ENCODE results near the gene MKI67. TPM values are rescaled to one million over a fixed set of nuclear protein-coding genes. Genes with fewer than 3 reads are reported as not detected.

Gene MKI67
- total and polyA plus RNA-seq, 2 of the 4 experiments (the other 2 are of a cell fraction) = 13.5 to 36.4 TPM

GRCh38 chr10:128064970-128065580 lies 61.1 kb downstream of the MKI67 start:
- H3K9me1 ChIP-seq (ENCODE audit: insufficient read depth, low read length) = no peaks in the 10 kb centered on the region
- ATAC-seq (ENCODE audit: low read depth) (no peak), DNase-seq (no peak)
- H3K27me3 ChIP-seq (ENCODE audit: control insufficient read depth, insufficient read depth, low read length) = no peaks in the 10 kb centered on the region; the same call in 1 of the 2 replicates
- H2BK5ac ChIP-seq (ENCODE audit: low read depth, low read length, poor library complexity, severe bottlenecking) = no peak overlapping the region
- H3K56ac ChIP-seq (ENCODE audit: extremely low read depth, insufficient read depth, low read length) = no peak overlapping the region
- H2AFZ ChIP-seq (replicated peaks; ENCODE audit: low read length, poor library complexity) = no peak overlapping the region
- no peak overlapping the region for H3K14ac ChIP-seq (replicated peaks; ENCODE audit: low read depth, low read length)
- no peaks in the 10 kb centered on the region for H3K79me1 ChIP-seq (ENCODE audit: low read depth in 1 of 2, low read length in 2 of 2)
- 69% methylated on average over 6 of the region's 17 CpGs; no CpG with 5 or more reads in 1 of the 2 experiments for WGBS, 2 experiments (ENCODE audit: extremely low coverage in 2 of 2, insufficient read length in 1 of 2)
- in situ Hi-C loops (cut with MboI; ENCODE audit: low sequenced_read_pairs) (no loop called here), dilution Hi-C loops (cut with HindIII; ENCODE audit: low sequenced_read_pairs, unreplicated experiment) (no loop called here), intact Hi-C loops (cut with micrococcal nuclease) (no loop called here)
- H3K9me3 ChIP-seq (ENCODE audit: control insufficient read depth, insufficient read depth, low read length) = no peaks in the 10 kb centered on the region
- no peaks in the 10 kb centered on the region for H3K36me3 ChIP-seq (ENCODE audit: control insufficient read depth, insufficient read depth, low read length)
- no peak overlapping the region for H3K9ac ChIP-seq (ENCODE audit: low read depth, low read length)
- H2AK9ac ChIP-seq (replicated peaks; ENCODE audit: low read depth, low read length, poor library complexity) = no peak overlapping the region
- H3K4me2 ChIP-seq (ENCODE audit: low read depth, low read length) = no peak overlapping the region
- H3K27ac ChIP-seq (ENCODE audit: insufficient read depth, low read length) = no peak overlapping the region
- CTCF ChIA-PET = no interaction called here
- H4K20me1 ChIP-seq (ENCODE audit: insufficient read depth, low read length) = no peaks in the 10 kb centered on the region
- no TSS peak for BruUV-seq (replicated peaks)
- H3K4me1 ChIP-seq (ENCODE audit: control insufficient read depth, insufficient read depth, low read length) = peaks cover 6% of the 10 kb centered on the region
- TF ChIP-seq CTCF (conservative IDR thresholded peaks at IDR 0.05; ENCODE audit: low read depth, low read length) (no peak), MAFK (IDR thresholded peaks at IDR 0.05; ENCODE audit: low read depth, low read length) (no peak), MXI1 (IDR thresholded peaks at IDR 0.05; ENCODE audit: borderline replicate concordance, low read depth, low read length) (no peak), USF2 (IDR thresholded peaks at IDR 0.05; ENCODE audit: low read depth, low read length) (no peak), RCOR1 (IDR thresholded peaks at IDR 0.05; ENCODE audit: insufficient replicate concordance, low read length) (no peak), SMC3 (IDR thresholded peaks at IDR 0.05; ENCODE audit: low read depth, low read length) (no peak), BHLHE40 (IDR thresholded peaks at IDR 0.05; ENCODE audit: low read depth, low read length) (no peak), MAZ (IDR thresholded peaks at IDR 0.05; ENCODE audit: borderline replicate concordance, low read depth, low read length) (no peak), CHD1 (IDR thresholded peaks at IDR 0.05; ENCODE audit: low read depth, low read length) (no peak), FOS (IDR thresholded peaks at IDR 0.05; ENCODE audit: low read depth, low read length) (no peak), RAD21 (IDR thresholded peaks at IDR 0.05; ENCODE audit: low read length) (no peak), CEBPB (IDR thresholded peaks at IDR 0.05; ENCODE audit: low read depth, low read length) (no peak), RFX5 (IDR thresholded peaks at IDR 0.05; ENCODE audit: low read depth, low read length) (no peak)
- H3K23ac ChIP-seq (ENCODE audit: low read depth, low read length) = no peak overlapping the region
- H2AK5ac ChIP-seq (ENCODE audit: low read depth, low read length) = no peak overlapping the region
- no peak overlapping the region for H3K18ac ChIP-seq (ENCODE audit: low read depth, low read length)
- POLR2A ChIA-PET (ENCODE audit: unreplicated experiment) = no interaction called here
- no peak overlapping the region for H3K4me3 ChIP-seq (ENCODE audit: insufficient read depth, low read depth, low read length)
- H4K5ac ChIP-seq (ENCODE audit: low read depth, low read length) = no peak overlapping the region
- no peak overlapping the region for H2BK20ac ChIP-seq (ENCODE audit: low read depth, low read length)
- no peak overlapping the region for H4K91ac ChIP-seq (ENCODE audit: insufficient read depth, low read depth, low read length)
- no peak overlapping the region for H3K4ac ChIP-seq (ENCODE audit: low read depth, low read length)
- no peak overlapping the region for H4K8ac ChIP-seq (ENCODE audit: low read depth in 2 of 2, low read length in 2 of 2)
- H2BK120ac ChIP-seq (ENCODE audit: low read depth, low read length) = no peak overlapping the region
- H2BK15ac ChIP-seq (ENCODE audit: low read depth, low read length) = no peak overlapping the region
